ENCODE data around the gene RUSC1.

GRCh38 chr1:155334962-155335361 lies 14.3 kb downstream of the RUSC1 start:
- TF ChIP-seq, protein P1, sequence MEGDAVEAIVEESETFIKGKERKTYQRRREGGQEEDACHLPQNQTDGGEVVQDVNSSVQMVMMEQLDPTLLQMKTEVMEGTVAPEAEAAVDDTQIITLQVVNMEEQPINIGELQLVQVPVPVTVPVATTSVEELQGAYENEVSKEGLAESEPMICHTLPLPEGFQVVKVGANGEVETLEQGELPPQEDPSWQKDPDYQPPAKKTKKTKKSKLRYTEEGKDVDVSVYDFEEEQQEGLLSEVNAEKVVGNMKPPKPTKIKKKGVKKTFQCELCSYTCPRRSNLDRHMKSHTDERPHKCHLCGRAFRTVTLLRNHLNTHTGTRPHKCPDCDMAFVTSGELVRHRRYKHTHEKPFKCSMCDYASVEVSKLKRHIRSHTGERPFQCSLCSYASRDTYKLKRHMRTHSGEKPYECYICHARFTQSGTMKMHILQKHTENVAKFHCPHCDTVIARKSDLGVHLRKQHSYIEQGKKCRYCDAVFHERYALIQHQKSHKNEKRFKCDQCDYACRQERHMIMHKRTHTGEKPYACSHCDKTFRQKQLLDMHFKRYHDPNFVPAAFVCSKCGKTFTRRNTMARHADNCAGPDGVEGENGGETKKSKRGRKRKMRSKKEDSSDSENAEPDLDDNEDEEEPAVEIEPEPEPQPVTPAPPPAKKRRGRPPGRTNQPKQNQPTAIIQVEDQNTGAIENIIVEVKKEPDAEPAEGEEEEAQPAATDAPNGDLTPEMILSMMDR (IDR thresholded peaks at IDR 0.05; ENCODE audit: insufficient read depth, low read length, poor library complexity, severe bottlenecking) = no peak
- TF ChIP-seq EZH2phosphoT487 (conservative IDR thresholded peaks at IDR 0.05; ENCODE audit: low read length) = no peak

Measured in SU-DHL-6 (cell line).